Frontal cortex (tissue), 4 donors: ENCODE results near the gene BEST2. TPM values are rescaled to one million over a fixed set of nuclear protein-coding genes. Genes with fewer than 3 reads are reported as not detected.
"Not testable (repeated sequence)": the region's sequence is repeated elsewhere in the genome, so short reads cannot be mapped to it uniquely, and the experiment has no call there.

Experiments used
- DNase-seq, 2 donors: peaks; one replicate each; pipeline ENCODE4 v3.0.0; 2012; ENCODE audit warnings: low spot score in 2 of 2
- FAIRE-seq: peaks from 2 replicates; lab custom pipeline; 2012; peaks lifted over from hg19 to GRCh38; lab: Jason Lieb, UNC
- small RNA-seq: library from RNA; depleted of rRNA; stranded (forward); fragments of <200 nt; gene quantifications from one replicate; pipeline ENCODE3, GENCODE V24; 2014
- total RNA-seq: library from RNA; depleted of rRNA; stranded (reverse); fragments of >200 nt; gene quantifications from one replicate; pipeline ENCODE4 v1.2.3, GENCODE V29; 2014
- donor health status: control.
- donor health status: control.
- donor health status: control.

BEST2 gene
- total RNA-seq, 1 donor from 2014 or later = not detected

DNA sequence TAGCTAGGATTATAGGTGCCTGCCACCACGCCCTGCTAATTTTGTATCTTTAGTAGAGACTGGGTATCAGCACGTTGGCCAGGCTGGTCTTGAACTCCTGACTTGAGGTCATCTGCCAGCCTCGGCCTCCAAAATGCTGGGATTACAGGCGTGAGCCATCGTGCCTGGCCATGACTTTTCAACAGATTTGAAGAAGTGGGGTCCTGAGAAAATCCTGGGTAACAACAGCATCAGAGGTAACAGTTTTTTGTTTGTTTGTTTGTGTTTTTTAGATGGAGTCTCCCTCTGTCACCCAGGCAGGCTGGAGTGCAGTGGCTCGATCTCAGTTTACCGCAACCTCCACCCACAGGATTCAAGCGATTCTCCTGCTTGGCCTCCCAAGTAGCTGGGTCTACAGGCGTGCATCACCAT is 43.4 kb downstream of the BEST2 start:
- no peak for FAIRE-seq
- no peak for DNase-seq

DNA sequence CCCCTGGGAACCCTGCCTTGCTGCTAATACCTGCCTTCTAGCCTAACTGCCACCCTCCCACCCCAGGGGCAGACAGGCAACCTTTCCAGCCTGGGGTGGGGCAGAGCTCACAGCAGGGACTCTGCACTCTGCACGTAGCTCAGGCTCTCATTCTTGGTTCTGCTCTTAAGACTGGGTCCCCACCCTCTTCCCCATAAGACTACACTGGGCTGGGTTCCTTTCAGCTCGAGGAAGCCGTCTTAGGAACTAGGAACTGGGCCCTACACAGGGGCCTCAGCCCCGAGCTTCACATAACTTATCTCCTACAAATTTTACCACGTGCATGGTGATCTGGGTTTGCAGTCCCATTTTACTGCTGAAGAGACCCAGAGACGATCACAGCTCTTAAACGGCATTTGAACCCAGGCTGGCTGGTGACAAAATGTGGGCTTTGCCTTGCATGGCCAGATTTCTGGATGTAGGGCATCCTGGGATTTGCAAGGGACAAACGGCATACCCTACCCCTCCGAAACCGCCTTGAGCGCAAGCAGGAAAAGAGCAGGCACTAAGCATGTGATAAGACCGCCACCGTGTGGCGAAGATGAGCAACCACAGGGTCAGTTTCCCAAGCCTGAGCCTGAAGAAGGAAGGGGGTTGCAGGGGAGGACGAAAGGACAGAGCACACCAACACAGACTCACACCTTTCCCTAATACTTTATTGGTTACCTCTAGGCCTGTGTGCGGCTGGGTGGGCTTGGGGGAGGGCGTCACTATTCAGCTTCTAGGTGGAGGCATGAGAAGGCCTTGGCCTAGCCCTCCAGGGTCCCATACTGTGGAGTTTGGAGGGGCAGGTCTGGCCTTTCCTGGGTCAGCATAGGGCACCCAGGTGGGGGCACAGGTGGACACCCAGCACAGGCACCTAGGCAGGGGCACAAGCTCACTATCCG is 44.8 kb downstream of the BEST2 start:
- FAIRE-seq (no peak), DNase-seq (peak; percentile 64 to 69)

DNA sequence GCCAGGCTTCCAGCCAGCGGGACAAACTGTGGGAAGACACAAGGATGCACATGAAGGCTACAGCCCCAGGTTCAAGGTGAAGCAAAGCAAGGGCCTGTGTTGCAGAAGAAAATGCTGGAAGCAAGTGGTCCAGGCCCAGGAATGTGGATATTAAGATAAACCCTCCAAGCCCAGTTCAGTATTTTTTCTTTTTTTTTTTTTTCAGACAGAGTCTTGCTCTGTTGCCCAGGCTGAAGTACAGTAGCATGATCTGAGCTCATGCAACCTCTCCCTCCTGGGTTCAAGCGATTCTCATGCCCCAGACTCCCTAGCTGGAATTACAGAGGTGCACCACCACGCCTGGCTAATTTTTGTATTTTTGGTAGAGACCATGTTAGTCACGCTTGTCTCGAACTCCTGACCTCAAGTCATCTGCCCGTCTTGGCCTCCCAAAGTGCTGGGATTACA is 45.6 kb downstream of the BEST2 start:
- no peak for FAIRE-seq
- DNase-seq = no peak

DNA sequence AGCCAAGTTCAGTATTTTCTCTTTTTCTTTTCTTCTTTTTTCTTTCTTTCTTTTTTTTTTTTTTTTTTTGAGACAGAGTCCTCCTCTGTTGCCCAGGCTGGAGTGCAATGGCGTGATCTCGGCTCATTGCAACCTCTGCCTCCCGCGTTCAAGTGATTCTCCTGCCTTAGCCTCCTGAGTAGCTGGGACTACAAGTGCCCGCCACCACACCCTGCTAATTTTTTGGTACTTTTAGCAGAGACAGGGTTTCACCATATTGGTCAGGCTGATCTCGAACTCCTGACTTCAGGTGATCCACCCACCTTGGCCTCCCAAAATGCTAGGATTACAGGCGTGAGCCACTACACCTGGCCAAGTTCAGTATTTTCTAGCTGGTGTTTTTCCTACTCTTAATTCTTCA is 46.0 kb downstream of the BEST2 start:
- not testable (repeated sequence) for DNase-seq, FAIRE-seq

DNA sequence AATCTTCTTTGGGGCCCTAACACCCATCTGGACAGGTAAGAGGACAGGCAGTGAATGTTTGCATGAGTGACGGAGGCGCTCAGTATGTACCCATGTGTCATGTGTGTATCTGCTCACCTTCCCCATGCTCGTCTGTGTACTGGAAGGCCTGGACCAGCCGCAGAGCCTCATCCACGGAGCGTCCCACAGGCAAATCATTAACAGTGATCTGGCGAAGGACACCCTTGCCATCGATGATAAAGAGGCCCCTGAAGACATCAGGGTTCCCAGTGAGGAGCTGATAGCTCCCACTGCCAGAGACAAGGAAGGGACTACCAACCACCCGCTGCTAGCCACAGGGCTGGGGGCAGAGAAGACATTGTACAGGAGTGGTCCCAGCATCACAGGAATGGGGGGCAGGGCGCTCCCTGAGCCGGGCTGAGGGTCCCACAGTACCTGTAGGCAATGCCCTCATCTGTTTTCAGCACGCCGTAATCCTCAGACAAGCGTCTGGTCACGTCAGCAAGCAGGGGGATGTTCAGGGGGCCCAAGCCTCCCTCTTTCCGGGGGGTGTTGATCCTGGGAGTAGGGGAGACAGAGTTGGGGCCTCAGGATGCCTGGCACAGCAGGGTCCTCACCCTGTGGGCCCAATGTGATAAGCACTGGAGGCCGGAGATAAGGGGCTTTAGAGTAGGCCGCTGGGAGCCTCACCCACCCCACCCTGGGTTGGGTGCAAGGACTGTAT is 48.3 kb downstream of the BEST2 start:
- FAIRE-seq = no peak
- no peak for DNase-seq

DNA sequence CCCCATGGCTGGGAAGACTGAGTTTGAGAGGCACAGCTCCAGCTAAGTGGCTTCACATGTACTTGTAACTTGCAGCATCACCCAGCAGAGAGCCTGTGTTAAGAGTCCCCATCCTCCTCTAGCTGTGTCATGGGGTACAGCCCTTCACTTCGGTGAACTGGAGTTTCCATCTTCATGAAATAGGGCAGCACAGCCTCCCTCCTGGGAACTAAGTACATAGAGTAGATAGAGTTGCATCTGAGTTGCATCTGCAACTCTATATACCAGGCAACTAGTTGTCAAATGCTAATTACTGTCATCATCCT is 48.8 kb downstream of the BEST2 start:
- no peak for FAIRE-seq
- no peak for DNase-seq

DNA sequence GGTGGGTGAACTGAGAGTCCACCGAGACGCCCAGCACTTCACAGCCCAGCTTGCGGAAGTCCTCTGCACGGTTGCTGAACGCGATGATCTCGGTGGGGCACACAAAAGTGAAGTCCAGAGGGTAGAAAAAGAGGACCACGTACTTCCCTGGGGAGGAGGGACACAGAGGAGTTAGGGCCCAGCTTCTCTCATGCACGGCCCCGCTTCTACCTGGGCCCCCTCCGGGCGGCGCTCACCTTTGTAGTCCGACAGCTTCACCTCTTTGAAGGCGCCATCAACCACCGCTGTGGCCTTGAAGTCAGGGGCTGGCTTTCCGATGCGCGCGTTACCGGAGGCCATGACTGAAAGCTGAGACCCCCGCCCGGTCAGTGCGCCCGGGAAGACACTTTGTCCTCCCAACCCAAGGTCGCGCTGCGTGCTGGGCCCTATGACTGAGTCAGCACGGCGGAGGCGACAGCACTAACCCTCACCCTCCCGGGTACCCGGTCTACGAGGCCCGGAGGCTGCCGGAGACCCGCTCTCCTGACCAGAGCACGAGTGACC is 49.4 kb downstream of the BEST2 start:
- DNase-seq = peak in 1 of 2 donors; percentile 49
- FAIRE-seq = no peak

DNA sequence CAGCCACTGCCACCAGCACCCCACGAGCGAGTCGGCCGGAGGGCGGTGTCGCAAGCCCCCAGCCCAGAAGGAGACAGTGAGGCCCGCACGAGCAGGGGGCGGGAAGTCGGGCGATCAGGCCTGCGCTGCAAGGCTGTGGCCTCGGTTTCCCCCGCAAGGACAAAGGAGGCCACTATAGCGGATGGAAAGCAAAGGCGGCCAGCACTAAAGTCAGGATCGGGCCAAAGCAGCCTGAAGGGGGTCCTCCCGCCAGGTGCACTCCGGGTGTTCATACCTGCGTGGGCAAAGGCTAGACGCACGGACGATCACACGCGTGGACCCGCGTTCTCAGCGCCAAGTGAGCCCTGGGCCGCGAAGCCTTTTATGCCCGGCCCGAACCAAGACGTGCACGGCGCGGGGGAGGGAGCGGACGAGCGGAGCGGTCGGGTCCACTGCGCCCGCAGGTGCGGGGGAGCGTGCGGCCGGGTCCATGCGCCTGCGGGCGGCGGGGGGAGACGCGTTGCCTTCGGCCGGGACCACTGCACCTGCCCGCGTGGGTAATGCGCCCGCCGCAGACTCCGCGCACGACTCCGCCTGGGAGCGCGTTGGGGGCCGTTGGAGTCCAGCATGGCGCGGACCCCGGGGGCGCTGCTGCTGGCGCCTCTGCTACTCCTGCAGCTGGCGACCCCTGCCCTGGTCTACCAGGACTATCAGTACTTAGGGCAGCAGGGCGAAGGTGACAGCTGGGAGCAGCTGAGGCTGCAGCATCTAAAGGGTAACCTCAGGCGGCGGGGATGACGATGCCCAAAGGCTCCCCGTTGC is 50.1 kb downstream of the BEST2 start, which contains the start of the genes PRDX2 and THSD8:
PRDX2 (minus strand) TSS at position 335 of the 801 bp plus-strand sequence. CDS start 539 bp downstream, outside the sequence.
THSD8 (plus strand) TSS at position 604 of the 801 bp plus-strand sequence; CDS start at position 607, 3 bp downstream.
- peak; percentile 84 to 87 for DNase-seq
- no peak for FAIRE-seq

DNA sequence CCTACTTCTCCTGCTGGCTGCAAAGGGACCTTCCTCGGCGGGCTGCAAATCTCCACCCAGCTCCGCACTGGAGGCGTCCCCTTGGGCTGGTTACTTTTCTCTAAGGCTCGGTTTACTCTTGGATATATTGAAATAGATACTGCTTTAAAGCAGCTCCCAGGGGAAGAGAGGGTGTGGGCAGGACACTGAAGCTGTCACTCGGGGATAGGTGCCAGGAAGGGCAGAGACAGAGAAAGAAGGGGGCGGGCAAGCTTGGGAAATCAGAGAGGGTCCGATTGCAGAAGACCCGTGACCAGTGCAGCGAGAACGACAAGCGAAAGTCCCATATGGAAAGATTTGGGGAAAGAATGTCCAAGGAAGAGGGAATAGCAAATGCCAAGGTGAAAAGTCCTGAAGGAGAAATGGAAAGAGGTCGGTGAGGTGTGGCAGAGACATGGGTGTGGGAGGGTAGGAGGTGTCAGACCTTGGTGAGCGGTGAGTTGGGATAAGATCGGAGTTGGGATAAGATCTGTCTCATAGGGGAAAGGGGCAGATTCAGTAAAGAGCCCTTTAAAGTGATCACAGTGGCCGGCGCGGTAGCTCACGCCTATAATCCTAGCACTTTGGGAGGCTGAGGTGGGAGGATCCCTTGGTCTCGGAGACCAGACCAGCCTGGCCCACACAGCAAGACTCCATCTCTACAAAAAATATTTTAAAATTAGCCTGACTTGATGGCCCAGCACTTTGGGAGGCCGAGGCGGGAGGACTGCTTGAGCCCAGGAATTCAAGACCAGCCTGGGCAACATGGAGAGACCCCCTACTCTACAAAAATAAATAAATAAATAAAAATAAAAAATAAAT is 50.9 kb downstream of the BEST2 start:
- no peak for FAIRE-seq

DNA sequence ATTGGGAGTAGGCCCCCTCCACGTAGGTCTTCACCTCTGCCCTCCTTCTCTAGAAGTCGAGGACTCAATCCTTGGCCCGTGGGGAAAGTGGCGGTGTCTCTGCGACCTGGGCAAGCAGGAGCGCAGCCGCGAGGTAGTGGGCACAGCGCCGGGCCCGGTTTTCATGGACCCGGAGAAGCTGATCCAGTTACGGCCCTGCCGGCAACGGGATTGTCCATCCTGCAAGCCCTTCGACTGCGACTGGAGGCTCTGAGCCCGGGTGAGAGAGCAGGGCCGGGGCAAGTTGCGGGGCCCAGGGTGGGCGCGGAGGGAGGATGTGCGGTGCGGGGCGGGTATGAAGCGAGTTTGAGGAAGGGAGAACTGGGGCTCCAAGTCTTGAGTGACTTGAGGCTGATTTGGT is 52.5 kb downstream of the BEST2 start:
- no peak for DNase-seq
- FAIRE-seq = no peak

More for the DNA sequence above, 50.9 kb downstream of the BEST2 start:
- DNase-seq = peak; percentile 57 to 59

DNA sequence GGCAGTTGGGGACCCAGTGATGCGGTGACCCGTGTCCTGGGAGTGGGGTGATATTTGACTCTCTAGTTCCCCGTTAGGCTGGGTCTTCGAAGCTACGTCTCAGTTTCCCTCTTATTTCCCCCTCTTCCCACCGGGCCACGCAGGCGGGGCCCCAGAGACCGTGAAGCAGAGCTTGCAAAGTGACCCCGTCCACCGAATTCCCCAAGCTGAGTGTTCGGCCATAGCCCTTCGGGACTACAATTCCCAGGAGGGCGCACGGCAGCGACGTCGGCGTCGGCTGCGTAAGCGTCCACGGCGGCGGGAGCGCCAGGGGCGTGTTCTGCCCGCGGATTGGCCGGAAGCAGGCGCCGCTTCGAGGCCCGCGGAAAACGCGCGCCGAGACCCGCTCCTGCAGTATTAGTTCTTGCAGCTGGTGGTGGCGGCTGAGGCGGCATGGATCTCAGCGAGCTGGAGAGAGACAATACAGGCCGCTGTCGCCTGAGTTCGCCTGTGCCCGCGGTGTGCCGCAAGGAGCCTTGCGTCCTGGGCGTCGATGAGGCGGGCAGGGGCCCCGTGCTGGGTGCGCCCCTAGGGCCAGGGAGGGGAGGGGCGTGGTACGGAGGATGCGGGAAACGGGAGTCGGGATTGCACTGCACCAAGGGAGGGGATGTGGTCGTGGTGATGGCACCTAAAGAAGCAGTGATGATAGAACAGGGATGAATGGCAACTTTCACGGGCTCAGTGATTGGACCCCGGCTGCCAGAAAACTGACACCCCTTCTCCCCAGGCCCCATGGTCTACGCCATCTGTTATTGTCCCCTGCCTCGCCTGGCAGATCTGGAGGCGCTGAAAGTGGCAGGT is 54.9 kb downstream of the BEST2 start, which contains the start of gene RNASEH2A:
RNASEH2A (plus strand) TSS at position 343 of the 840 bp plus-strand sequence; CDS start at position 433, 90 bp downstream.
- FAIRE-seq (no peak), DNase-seq (peak; percentile 94 to 97)

Small RNA genes lying within 50 kb of the gene (small RNA-seq; reads per million reads assigned to genes)
- gene MIR5684 = not detected
- 13.3 reads per million, percentile 96 among the genes with 10 or more reads in this experiment for gene SNORD41

Other genes with a start within 250 kb of the BEST2 start
- 32.6 TPM for gene ZNF564, start 200.3 kb upstream of the BEST2 start, total RNA-seq
- gene ZNF490, start 141.0 kb upstream of the BEST2 start, total RNA-seq = 9.4 TPM
- gene ZNF791, start 140.9 kb upstream of the BEST2 start, total RNA-seq = 25.3 TPM
- gene MAN2B1, start 85.0 kb upstream of the BEST2 start, total RNA-seq = 10.6 TPM
- 9.0 TPM for gene WDR83, start 85.0 kb upstream of the BEST2 start, total RNA-seq
- gene DHPS, start 69.9 kb upstream of the BEST2 start, total RNA-seq = 92.9 TPM
- not detected for gene GNG14, start 63.8 kb upstream of the BEST2 start, total RNA-seq
- gene FBXW9, start 55.2 kb upstream of the BEST2 start, total RNA-seq = 6.5 TPM
- gene TNPO2, start 27.9 kb upstream of the BEST2 start, total RNA-seq = 68.5 TPM
- gene TRIR, start 17.1 kb upstream of the BEST2 start, total RNA-seq = 216 TPM
- gene GET3, start 14.3 kb upstream of the BEST2 start, total RNA-seq = 85.2 TPM
- gene HOOK2, start 23.8 kb downstream of the BEST2 start, total RNA-seq = 14.3 TPM
- gene JUNB, start 39.7 kb downstream of the BEST2 start, total RNA-seq = 16.3 TPM
- 208 TPM for gene PRDX2, start 50.0 kb downstream of the BEST2 start, total RNA-seq
- gene THSD8, start 50.3 kb downstream of the BEST2 start, total RNA-seq = 0.82 TPM
- 15.9 TPM for gene RNASEH2A, start 54.8 kb downstream of the BEST2 start, total RNA-seq
- 1.6 TPM for gene RTBDN, start 82.8 kb downstream of the BEST2 start, total RNA-seq
- 47.3 TPM for gene MAST1, start 86.7 kb downstream of the BEST2 start, total RNA-seq
- gene DNASE2, start 129.7 kb downstream of the BEST2 start, total RNA-seq = 3.3 TPM
- 0.41 TPM for gene KLF1, start 135.4 kb downstream of the BEST2 start, total RNA-seq
- 17.9 TPM for gene GCDH, start 139.4 kb downstream of the BEST2 start, total RNA-seq
- 0.82 TPM for gene SYCE2, start 167.5 kb downstream of the BEST2 start, total RNA-seq
- gene FARSA, start 181.9 kb downstream of the BEST2 start, total RNA-seq = 56.3 TPM
- gene CALR, start 186.8 kb downstream of the BEST2 start, total RNA-seq = 298 TPM
- gene RAD23A, start 194.1 kb downstream of the BEST2 start, total RNA-seq = 18.3 TPM
- 21.6 TPM for gene GADD45GIP1, start 205.4 kb downstream of the BEST2 start, total RNA-seq
- under 0.01 TPM for gene DAND5, start 217.8 kb downstream of the BEST2 start, total RNA-seq
- gene NFIX, start 243.7 kb downstream of the BEST2 start, total RNA-seq = 41.6 TPM